CD1c-positive myeloid dendritic cell (primary cell): ENCODE measurements around the gene TENM3.

Experiments used
- DNase-seq: peaks from one replicate; pipeline ENCODE4 v3.0.0-alpha.2; 2016; ENCODE audit errors: extremely low spot score

TENM3 gene

DNA sequence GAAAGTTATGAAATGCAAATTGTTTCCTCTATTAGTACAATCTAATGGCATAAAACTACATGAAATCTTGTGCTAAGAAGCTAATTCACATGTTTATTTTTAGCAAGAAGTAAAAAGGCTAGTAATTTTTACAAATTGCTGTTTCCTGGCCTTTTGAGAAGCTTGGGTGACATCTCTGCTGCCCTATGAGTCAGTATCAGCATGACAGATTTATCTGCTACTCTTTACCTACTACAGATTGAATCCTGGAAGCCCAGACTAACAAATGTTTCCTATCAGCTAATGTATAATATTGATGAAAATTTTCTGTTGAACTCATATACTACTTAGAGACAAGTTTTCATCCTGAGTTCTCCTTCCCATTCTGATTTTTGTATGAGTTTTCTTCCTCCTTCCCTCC is 441.6 kb downstream of the TENM3 start:
- no peak for DNase-seq

GRCh38 chr4:182688081-182688480 is 444.9 kb downstream of the TENM3 start:
- DNase-seq = no peak

DNA sequence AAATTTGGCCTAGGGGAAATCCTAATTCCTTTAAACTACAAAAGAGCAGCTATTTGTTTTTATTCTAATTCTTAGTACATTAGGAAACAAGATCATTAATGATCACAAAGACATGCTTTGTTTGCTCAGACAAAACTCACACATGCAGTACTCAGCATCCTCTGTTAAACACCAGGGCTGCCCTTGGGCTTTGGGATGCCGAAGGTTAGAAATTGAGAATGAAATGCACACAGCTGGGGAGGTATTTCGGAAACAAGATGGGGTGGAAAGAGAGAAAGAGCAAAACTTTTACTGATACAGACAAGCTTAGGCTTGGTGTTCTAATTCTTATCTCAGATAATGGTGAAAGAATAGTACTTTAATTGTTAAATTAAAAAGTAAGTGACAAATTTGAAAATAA is 451.3 kb downstream of the TENM3 start:
- no peak for DNase-seq

- no peak for DNase-seq
Observed at GRCh38 chr4:182695009-182695408, 451.8 kb downstream of the TENM3 start.

GRCh38 chr4:182695842-182696241 is 452.6 kb downstream of the TENM3 start:
- no peak for DNase-seq

- no peak for DNase-seq
Observed at GRCh38 chr4:182697094-182697493, 453.9 kb downstream of the TENM3 start.

GRCh38 chr4:182698212-182698611 is 455.0 kb downstream of the TENM3 start:
- no peak for DNase-seq

GRCh38 chr4:182699201-182699600 is 456.0 kb downstream of the TENM3 start:
- DNase-seq = no peak

- no peak for DNase-seq
Observed at GRCh38 chr4:182699795-182700194, 456.6 kb downstream of the TENM3 start.

DNA sequence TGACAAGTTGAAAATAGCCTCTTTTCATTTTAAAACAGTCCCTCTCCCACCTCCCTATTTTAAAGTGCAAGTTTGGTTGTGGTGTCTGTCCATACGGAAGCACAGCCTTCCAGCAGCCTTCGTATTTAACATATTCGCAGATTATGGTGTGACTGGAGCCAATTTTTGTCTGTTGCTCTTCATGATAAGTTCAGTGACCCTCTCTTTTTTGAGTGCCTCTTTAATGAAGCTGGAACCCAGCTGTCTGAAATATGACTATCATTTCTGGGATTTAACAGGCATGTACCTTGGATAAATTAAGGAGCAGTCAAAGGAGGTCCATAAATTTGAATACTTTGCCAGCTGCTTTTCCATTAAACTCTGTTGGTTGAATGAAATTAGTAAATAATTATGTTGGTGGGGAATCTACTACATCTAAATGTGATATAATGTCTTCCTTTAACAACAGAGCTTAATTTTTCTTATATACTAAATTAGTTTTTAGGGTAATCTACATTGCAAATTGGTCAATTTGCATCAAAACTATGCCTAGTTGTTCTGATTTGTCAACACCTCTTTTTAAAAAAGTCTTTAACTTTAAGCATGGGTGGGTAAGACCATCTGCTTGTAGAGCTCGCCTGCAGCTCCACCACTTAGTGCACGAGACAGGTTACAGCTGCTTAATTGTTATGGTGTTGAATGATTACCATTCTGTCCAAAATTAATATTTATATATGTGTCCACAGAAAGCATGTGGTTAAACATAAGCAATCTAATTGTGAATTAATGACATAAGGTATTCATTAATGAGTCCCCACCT is 457.4 kb downstream of the TENM3 start:
- DNase-seq = no peak

- no peak for DNase-seq
Observed at GRCh38 chr4:182704077-182704476, 460.9 kb downstream of the TENM3 start.

DNA sequence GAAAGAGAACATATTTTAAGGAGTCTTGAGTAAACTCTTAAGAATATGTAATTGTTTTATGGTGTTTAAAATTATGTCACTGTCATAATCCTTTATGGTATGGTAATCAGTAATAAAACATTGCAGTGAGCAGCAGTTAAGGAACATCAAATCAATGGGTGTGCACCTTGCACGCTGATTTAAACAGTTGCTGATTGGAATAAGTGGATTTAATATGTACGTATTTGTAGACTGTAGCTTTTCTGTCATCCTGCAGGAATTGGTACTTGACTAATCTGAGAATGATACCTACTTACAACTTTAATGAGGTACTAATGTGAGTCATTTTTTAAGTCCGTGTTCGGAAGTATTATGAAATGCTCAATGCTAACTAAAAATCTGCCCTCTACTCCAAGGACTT is 461.7 kb downstream of the TENM3 start:
- DNase-seq = no peak

DNA sequence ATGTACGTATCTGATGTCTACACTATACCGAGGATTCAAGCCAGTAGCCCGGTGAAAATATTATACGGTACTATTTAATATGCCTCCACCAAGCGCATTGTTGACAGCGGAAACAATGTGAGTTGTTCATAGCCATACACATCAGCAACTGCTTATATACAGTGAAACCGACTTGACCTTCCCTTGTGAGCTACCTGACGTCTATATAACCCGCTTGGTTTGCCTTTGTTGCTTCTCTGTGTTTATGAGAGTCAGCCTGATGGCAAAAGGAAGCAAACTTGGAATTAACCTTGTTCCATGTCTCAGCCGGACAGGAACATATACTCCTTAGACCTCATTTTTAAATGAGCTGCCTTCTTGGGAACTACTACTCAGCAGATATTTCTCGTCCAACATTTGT is 462.2 kb downstream of the TENM3 start:
- DNase-seq = no peak

DNA sequence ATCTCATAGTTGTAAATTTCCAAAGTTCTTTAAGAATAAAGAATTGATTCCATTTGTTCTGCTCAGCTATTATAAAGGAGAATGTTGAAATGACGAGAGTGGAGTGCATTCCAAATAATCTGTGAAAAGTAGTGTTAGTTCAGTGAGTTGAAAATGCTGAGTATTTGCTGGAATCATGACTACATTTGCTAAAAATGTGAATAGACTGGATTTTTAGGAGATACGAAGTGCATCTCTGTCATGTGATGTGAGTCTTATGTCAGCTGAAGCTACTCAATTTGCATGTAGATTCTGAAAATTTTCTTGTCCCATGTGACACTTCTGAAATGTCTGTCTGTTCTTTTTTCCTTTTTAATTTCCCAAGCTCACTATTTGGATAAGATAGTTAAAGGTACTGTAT is 468.0 kb downstream of the TENM3 start:
- no peak for DNase-seq

DNA sequence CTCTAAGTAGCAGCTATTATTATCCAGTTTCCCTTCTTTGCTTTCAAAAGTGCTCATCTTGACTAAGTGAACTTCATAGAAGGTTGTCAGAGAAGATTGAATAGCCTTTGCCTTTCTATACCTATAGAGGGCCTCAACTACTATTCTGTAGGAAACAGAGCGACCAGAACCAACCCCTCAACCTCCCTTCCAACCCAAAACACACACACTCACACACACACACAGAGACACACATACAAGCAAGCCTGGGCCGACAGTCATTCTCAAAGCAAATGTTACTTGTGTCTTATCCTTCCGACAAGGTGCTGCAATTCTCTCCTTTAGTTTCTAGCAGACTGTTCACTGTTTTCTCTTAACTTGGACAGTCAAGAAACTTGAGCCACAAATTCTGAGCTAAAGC is 472.3 kb downstream of the TENM3 start:
- no peak for DNase-seq

DNA sequence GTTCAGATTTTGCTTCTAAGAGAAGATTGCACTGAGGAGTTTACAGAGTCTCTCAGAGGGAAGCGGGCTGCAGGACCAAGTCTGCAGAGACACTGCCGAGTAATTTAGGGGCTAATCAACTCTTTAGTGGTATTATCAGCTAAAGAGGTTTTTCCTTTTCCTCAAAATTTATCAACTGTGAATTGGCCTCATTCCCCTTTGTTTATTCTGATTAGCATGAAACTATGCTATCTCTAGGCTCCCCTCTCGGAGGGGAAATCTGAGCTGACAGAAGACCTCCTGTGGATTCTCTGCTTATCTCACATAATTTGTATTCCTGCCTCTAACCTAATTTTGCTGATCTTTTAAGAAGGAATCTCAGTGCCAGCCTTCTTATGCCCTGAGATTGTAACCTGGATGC is 473.0 kb downstream of the TENM3 start:
- no peak for DNase-seq

- DNase-seq = no peak
Observed at GRCh38 chr4:182717788-182718583, 474.8 kb downstream of the TENM3 start.

DNA sequence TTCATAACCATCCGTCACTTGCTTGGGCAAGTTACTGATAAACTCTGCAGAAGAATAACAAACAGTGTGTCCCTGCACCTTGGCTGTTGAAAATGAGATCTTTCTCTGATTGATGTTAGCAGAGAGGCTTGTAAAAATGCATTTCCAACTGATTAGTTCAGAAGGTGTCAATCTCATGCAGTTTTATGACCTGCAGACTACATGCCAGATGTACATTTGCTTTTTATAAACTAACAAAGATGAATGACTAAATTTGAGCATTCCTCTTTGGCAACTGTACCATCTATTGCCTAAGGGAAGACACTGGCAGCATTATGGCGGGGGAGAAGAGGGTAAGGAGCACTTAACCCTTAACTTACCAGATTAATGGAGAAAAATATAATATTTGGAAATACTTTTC is 481.2 kb downstream of the TENM3 start:
- DNase-seq = no peak

DNA sequence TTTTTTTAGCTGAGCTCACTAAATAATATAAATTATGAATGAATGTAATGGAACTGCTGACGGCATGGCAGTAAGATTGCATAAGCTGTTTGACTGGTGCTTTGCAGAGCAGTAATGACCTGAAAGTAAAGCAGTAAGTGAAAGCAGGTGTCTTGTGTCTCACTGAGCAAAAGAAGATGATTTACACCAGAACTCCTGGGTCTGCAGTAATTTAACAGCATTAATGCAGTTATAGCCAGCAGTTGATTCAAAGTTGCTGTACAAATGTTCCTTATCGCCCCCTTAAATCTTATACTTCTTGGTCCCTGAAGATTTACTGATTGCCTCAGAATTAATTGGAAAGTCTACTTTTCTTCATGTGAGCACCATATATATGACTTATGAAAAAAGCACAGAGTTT is 486.3 kb downstream of the TENM3 start:
- no peak for DNase-seq

DNA sequence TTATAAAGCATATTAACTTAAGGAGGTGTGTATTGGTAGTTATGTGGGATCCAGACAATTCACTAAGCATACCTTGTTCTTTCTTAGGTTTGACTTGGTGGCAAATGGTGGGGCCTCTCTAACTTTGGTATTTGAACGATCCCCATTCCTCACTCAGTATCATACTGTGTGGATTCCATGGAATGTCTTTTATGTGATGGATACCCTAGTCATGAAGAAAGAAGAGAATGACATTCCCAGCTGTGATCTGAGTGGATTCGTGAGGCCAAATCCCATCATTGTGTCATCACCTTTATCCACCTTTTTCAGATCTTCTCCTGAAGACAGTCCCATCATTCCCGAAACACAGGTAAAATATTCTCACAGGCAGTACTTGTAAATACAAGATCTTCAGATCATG is 487.6 kb downstream of the TENM3 start:
- no peak for DNase-seq

DNA sequence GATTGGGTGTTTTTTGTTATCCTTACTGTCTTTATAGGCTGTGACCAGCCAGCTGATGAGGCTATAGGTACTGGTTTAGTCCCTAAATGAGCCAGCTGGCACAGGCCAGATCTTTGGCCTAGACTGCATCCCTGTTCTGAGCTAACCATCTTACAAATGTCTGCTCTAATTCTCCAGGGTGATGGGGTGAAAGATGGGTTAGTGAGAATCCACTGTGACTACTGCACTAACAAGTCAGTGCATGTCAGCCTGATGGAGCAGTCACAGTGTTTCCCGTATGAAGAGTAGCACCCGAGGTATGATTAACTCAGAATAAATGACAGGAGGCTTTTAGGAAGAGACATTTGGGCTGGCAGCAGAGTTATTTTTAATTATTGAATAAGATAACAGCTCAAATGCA is 493.0 kb downstream of the TENM3 start:
- DNase-seq = no peak

- no peak for DNase-seq
Observed at GRCh38 chr4:182738283-182739047, 495.3 kb downstream of the TENM3 start.

GRCh38 chr4:182740256-182740655 is 497.1 kb downstream of the TENM3 start:
- no peak for DNase-seq
